Activated CD8-positive, alpha-beta memory T cell treated with anti-CD3 and anti-CD28 coated beads, Interleukin-2, amount 50 U/mL, for 24 hours (primary cell): Measurements from ENCODE around the gene UBE2D2.

Experiments used
- DNase-seq: peaks from one replicate; pipeline ENCODE4 v3.0.0-alpha.2; 2020; ENCODE audit errors: extremely low read depth

The UBE2D2 gene

GRCh38 chr5:139636207-139636792 lies 75.2 kb downstream of the UBE2D2 start:
- no peak for DNase-seq

GRCh38 chr5:139636975-139637408 lies 75.9 kb downstream of the UBE2D2 start:
- DNase-seq: no peak

GRCh38 chr5:139637438-139638089 lies 76.4 kb downstream of the UBE2D2 start:
- DNase-seq: no peak

- no peak for DNase-seq
Observed at GRCh38 chr5:139638090-139638735, 77.1 kb downstream of the UBE2D2 start.

- DNase-seq: no peak
Observed at GRCh38 chr5:139638736-139639618, 77.8 kb downstream of the UBE2D2 start.

- DNase-seq: no peak
Observed at GRCh38 chr5:139639619-139640380, 78.7 kb downstream of the UBE2D2 start.

GRCh38 chr5:139640421-139641115 lies 79.4 kb downstream of the UBE2D2 start:
- no peak for DNase-seq

- no peak for DNase-seq
Observed at GRCh38 chr5:139641116-139642080, 80.3 kb downstream of the UBE2D2 start.

GRCh38 chr5:139642213-139642612 lies 81.1 kb downstream of the UBE2D2 start:
- no peak for DNase-seq

GRCh38 chr5:139642891-139643871 lies 82.0 kb downstream of the UBE2D2 start:
- DNase-seq: no peak

GRCh38 chr5:139644001-139644456 lies 82.9 kb downstream of the UBE2D2 start:
- no peak for DNase-seq

- no peak for DNase-seq
Observed at GRCh38 chr5:139644646-139645429, 83.7 kb downstream of the UBE2D2 start.

- no peak for DNase-seq
Observed at GRCh38 chr5:139645430-139645871, 84.3 kb downstream of the UBE2D2 start.

GRCh38 chr5:139646111-139646510 lies 85.0 kb downstream of the UBE2D2 start:
- DNase-seq: no peak

- DNase-seq: no peak
Observed at GRCh38 chr5:139646912-139647505, 85.9 kb downstream of the UBE2D2 start.

GRCh38 chr5:139647506-139648204 lies 86.5 kb downstream of the UBE2D2 start:
- no peak for DNase-seq
